Body of pancreas (tissue), 4 donors: Measurements from ENCODE around the gene BEST2. TPM values are rescaled to one million over a fixed set of nuclear protein-coding genes. Genes with fewer than 3 reads are reported as not detected.
A peak's percentile ranks its signal among the peaks of the same experiment; 100 is the strongest.

Experiments
- ATAC-seq: fragments of 150-250 bp; one replicate; pipeline ENCODE4 v1.9.1; 2016
- DNase-seq, 4 donors: peaks; one replicate each; pipeline ENCODE4 v3.0.0-alpha.2; 2019
- H3K27ac ChIP-seq, 4 donors: fragments of 200-600 bp; sonication (generic); 1 replicate in 3 of 4; 2 replicates in 1 of 4; pipeline versions ENCODE4 v1.5.1 to v1.6.1; 2016 to 2019; ENCODE audit warnings: mild to moderate bottlenecking in 1 of 4, mixed read lengths in 1 of 4, moderate library complexity in 1 of 4
- H3K27me3 ChIP-seq, 2 donors: fragments of 200-600 bp; sonication (generic); one replicate each; pipeline ENCODE4 v1.6.0; 2016; ENCODE audit warnings: mild to moderate bottlenecking in 1 of 2
- H3K36me3 ChIP-seq, 2 donors: fragments of 200-600 bp; sonication (generic); replicated peaks in 1 of 2; 2 replicates each; pipeline ENCODE4 v1.5.1; 2016; ENCODE audit warnings: low read depth in 2 of 2; ENCODE audit not compliant: insufficient read depth in 1 of 2
- H3K4me1 ChIP-seq: fragments of 200-600 bp; sonication (generic); one replicate; pipeline ENCODE4 v1.6.0; 2016
- H3K4me3 ChIP-seq, 2 donors: fragments of 200-600 bp; sonication (generic); 1 replicate in 1 of 2; 2 replicates in 1 of 2; pipeline ENCODE4 v1.5.1; 2016 to 2019
- H3K9me3 ChIP-seq, 3 donors: fragments of 200-600 bp; sonication (generic); 1 replicate in 2 of 3; 2 replicates in 1 of 3; pipeline ENCODE4 v1.5.1; 2016
- POLR2A ChIP-seq, 3 donors: fragments of 450-650 bp; IDR thresholded peaks; one replicate each; pipeline ENCODE4 v1.6.1; 2016; ENCODE audit warnings: antibody characterized with exemption in 3 of 3, mild to moderate bottlenecking in 2 of 3
- WGBS, 2 donors: methylation state at CpG; one replicate each; pipeline ENCODE4 v1.1.5; 2017; 5-methylcytosine and 5-hydroxymethylcytosine counted together
- intact Hi-C: fragments of 100-400 bp; cut with DNase I; formaldehyde crosslinking; loops from one replicate; pipeline ENCODE4 v1.15.1; 2023
- total RNA-seq, 2 donors: library from RNA; depleted of rRNA; stranded (reverse); fragments of >200 nt; gene quantifications; one replicate each; pipeline ENCODE4 v1.1.0, GENCODE V29; 2016
- TF ChIP-seq, protein P1 (sequence below), 7 experiments: fragments of 450-650 bp in 4 of 7; fragments of 200-600 bp in 3 of 7; sonication (generic) in 3 of 7; IDR thresholded peaks; one replicate each; pipeline ENCODE4 v1.5.1; 2016 to 2019; ENCODE audit warnings: antibody characterized with exemption in 7 of 7

Gene BEST2
- total RNA-seq, 2 donors from 2014 or later, result not detected

DNA sequence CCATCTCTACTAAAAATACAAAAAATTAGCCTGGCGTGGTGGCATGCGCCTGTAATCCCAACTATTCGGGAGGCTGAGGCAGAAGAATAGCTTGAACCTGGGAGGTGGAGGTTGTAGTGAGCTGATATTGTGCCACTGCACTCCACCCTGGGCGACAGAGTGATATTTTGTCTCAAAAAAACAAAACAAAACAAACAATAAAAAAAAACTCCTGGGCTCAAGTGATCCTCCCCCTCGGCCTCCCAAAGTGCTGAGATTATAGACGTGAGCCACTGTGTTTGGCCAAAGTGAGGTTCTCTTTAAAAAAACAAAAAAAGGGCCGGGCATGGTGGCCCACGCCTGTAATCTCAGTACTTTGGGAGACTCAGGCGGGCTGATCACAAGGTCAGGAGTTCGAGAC, 35.9 kb downstream of the BEST2 start:
- no peak overlapping the region for H3K4me3 ChIP-seq
- intact Hi-C loops, result no loop called here
- H3K36me3 ChIP-seq, result no peaks in the 10 kb centered on the region
- ATAC-seq (no peak), DNase-seq (no peak)
- no peaks in the 10 kb centered on the region for H3K27me3 ChIP-seq
- no peak for TF ChIP-seq POLR2A (IDR thresholded peaks at IDR 0.05)
- TF ChIP-seq, protein P1, sequence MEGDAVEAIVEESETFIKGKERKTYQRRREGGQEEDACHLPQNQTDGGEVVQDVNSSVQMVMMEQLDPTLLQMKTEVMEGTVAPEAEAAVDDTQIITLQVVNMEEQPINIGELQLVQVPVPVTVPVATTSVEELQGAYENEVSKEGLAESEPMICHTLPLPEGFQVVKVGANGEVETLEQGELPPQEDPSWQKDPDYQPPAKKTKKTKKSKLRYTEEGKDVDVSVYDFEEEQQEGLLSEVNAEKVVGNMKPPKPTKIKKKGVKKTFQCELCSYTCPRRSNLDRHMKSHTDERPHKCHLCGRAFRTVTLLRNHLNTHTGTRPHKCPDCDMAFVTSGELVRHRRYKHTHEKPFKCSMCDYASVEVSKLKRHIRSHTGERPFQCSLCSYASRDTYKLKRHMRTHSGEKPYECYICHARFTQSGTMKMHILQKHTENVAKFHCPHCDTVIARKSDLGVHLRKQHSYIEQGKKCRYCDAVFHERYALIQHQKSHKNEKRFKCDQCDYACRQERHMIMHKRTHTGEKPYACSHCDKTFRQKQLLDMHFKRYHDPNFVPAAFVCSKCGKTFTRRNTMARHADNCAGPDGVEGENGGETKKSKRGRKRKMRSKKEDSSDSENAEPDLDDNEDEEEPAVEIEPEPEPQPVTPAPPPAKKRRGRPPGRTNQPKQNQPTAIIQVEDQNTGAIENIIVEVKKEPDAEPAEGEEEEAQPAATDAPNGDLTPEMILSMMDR (IDR thresholded peaks at IDR 0.05), result no peak
- 78 to 80% methylated on average over 10 of the region's 10 CpGs for WGBS, 2 donors
- no peaks in the 10 kb centered on the region for H3K9me3 ChIP-seq
- peaks cover 83% of the 10 kb centered on the region for H3K4me1 ChIP-seq
- peak overlapping the region; percentile 78 to 100 (median 96) for H3K27ac ChIP-seq

DNA sequence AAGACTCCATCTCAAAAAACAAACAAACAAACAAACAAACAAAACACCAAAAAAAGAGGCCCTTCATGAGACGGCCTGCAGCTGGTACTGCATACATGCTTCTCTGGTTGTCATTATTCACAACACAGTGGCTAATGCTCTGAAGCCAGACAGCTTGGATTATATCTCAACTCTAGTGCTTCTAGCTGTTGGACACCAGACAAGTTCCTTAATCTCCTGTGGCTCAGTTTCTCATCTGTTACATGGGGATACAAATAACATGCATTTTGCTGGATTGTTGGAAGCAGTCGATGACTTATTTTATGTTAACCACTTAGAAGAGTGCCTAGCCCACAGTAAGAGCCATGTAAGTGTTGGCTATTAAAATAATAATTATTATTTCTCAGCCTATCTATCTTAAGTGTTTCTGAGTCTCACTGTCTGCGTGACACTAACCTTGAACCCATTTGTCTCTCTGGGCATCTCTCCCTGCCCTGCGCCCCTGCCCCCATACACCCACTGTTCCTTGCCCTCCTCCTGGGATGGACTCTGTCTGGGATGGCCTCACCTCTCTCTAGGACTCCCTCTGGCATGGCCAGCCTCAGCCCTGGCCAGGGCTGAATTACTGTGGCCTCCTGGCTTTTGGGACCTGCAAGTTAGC, 36.6 kb downstream of the BEST2 start:
- no peak for DNase-seq
- Histone ChIP-seq H3K27me3 (no peaks in the 10 kb centered on the region), H3K4me1 (peaks cover 75% of the 10 kb centered on the region), H3K9me3 (no peaks in the 10 kb centered on the region), H3K36me3 (no peaks in the 10 kb centered on the region), H3K27ac (peak overlapping the region; percentile 94 to 100 (median 98)), H3K4me3 (no peak overlapping the region)
- intact Hi-C loops, result no loop called here
- no peak for TF ChIP-seq POLR2A (IDR thresholded peaks at IDR 0.05)
- TF ChIP-seq, protein P1 (IDR thresholded peaks at IDR 0.05), result no peak
- WGBS, 2 donors, result 42 to 61% methylated on average over 4 of the region's 4 CpGs
- ATAC-seq, result no peak

DNA sequence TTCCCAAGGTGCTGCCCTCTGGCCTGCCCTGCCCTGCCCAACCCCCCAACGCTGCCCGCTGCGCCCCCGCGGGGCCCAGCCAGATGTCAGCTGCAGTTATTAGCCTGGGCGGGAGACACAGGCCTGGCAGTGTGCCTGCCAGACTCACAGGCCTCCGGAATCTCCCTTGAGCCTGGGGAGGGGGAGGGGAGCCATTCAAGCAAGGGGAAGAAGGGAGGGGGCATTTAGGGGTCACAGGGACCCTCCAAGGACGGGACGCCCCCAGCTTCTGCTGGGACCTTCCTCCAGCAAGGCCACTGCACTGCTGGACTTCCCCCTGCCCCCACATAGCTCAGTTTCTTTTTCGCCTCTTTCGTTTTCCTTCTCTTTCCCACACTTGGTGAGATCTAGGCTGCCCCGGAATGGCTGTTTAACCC, 37.1 kb downstream of the BEST2 start:
- TF ChIP-seq, protein P1 (IDR thresholded peaks at IDR 0.05), result no peak
- no peak for TF ChIP-seq POLR2A (IDR thresholded peaks at IDR 0.05)

DNA sequence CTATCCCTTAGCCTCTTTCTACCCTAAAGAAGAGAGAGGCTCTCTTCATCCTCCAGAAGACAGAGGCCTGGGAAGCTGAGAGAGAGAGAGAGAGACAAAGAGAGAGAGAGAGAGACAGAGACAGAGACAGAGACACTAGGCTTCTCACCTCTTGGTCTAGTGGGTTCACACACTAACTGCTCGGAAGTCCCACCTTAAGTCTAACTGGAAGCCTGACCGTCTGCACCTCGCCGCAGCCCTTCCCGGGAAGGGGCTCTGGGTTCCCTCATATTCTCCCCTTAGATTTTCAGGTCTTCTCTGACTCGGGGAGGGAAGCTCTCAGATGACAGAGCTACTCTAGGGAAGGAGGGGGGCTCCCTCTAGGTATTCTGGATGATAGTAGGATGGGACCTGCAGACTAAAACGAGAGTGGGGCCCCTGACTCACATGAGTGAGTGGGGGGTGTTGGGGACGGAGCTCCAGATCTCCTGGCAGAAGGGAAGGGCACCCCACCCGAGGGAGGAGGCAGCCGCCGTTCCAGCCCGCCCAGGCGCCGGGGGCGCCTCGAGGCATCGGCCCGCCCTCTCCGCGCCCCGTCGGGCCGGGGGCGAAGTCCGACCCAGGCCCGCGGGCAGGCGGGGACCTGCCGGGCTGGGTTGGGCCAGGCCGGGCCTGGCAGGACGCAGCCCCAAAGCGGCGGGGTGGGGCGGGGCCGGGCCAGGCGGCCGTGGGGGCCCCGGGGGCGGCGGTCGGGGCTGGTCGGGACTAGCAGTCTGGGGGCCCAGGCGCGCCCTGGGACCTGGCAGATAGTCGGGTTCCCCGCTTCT, 37.7 kb downstream of the BEST2 start:
- no peak for DNase-seq
- peak overlapping the region; percentile 94 to 100 (median 98) for H3K27ac ChIP-seq
- TF ChIP-seq, protein P1 (IDR thresholded peaks at IDR 0.05), result no peak
- no peak for TF ChIP-seq POLR2A (IDR thresholded peaks at IDR 0.05)
- WGBS, 2 donors, result 6 to 8% methylated on average over 4 to 39 of the region's 46 CpGs
- H3K9me3 ChIP-seq, result no peaks in the 10 kb centered on the region
- intact Hi-C loops, result no loop called here
- H3K4me3 ChIP-seq, result no peak overlapping the region
- H3K4me1 ChIP-seq, result peaks cover 70% of the 10 kb centered on the region
- no peaks in the 10 kb centered on the region for H3K27me3 ChIP-seq
- no peaks in the 10 kb centered on the region for H3K36me3 ChIP-seq
- ATAC-seq, result peak; percentile 1

More for the DNA sequence above, 37.1 kb downstream of the BEST2 start:
- H3K27ac ChIP-seq, result peak overlapping the region; percentile 94 to 100 (median 98)
- peaks cover 70% of the 10 kb centered on the region for H3K4me1 ChIP-seq
- intact Hi-C loops, result no loop called here
- H3K36me3 ChIP-seq, result no peaks in the 10 kb centered on the region
- H3K27me3 ChIP-seq, result no peaks in the 10 kb centered on the region
- H3K9me3 ChIP-seq, result no peaks in the 10 kb centered on the region
- WGBS, 2 donors, result 1 to 4% methylated on average over 5 to 12 of the region's 12 CpGs
- DNase-seq (peak; percentile 80 to 89 (median 88)), ATAC-seq (no peak)
- no peak overlapping the region for H3K4me3 ChIP-seq
